ENCODE measurements around the gene SH3BP1.
"Not testable (repeated sequence)": the region's sequence is repeated elsewhere in the genome, so short reads cannot be mapped to it uniquely, and the experiment has no call there.

GRCh38 chr22:37656583-37656982 is 17.1 kb downstream of the SH3BP1 start:
- TF ChIP-seq RB1 (IDR thresholded peaks at IDR 0.05; ENCODE audit: low read depth); NCOA4 (IDR thresholded peaks at IDR 0.05; ENCODE audit: partially characterized antibody); PBX2 (CRISPR knock-in tag; IDR thresholded peaks at IDR 0.05; ENCODE audit: low read depth); PBX2 (tag; conservative IDR thresholded peaks at IDR 0.05; ENCODE audit: low read depth): not testable (repeated sequence)
